Endothelial cell of umbilical vein (primary cell): ENCODE results near the gene SMAD7. TPM values are rescaled to one million over a fixed set of nuclear protein-coding genes. Genes with fewer than 3 reads are reported as not detected.

Source experiments
- BruUV-seq: library from RNA; stranded (reverse); fragments of 400-500 nt; replicated peaks from 2 replicates; lab custom pipeline; 2021; lab: Mats Ljungman, UMichigan
- CTCF ChIA-PET: fragments of 300-600, 350-600 bp; sonication (Branson Sonifier 250); formaldehyde crosslinking; loops from one replicate; lab custom pipeline; 2021; ENCODE audit warnings: antibody characterized with exemption, inconsistent platforms; lab: Charles Lee
- POLR2A ChIA-PET: fragments of 300-600, 350-600 bp; sonication (Branson Sonifier 250); formaldehyde crosslinking; loops from one replicate; lab custom pipeline; 2021; ENCODE audit warnings: antibody characterized with exemption, inconsistent platforms; lab: Charles Lee
- DNase-seq: peaks from one replicate; pipeline ENCODE4 v3.0.0-alpha.2; 2011; ENCODE audit warnings: low read depth, low spot score
- FAIRE-seq: peaks from 2 replicates; lab custom pipeline; 2011; peaks lifted over from hg19 to GRCh38; lab: Jason Lieb, UNC
- H2AFZ ChIP-seq: 2 replicates; pipeline ENCODE4 v1.6.0; 2012; ENCODE audit warnings: low read depth, low read length, control low read depth, inconsistent platforms
- H3K27ac ChIP-seq: 2 replicates; pipeline ENCODE4 v1.5.1; 2011; ENCODE audit warnings: low read depth, mild to moderate bottlenecking, control low read depth, low read length, moderate library complexity; ENCODE audit not compliant: insufficient read depth
- H3K27me3 ChIP-seq, 2 experiments: 2 replicates each; pipeline versions ENCODE4 v1.6.0 to v1.6.1; 2011; ENCODE audit warnings: low read length in 2 of 2, mixed read lengths in 1 of 2; ENCODE audit not compliant: control insufficient read depth in 2 of 2, insufficient read depth in 2 of 2
- H3K36me3 ChIP-seq, 2 experiments: 2 replicates in 1 of 2; 3 replicates in 1 of 2; pipeline ENCODE4 v1.5.1; 2011; ENCODE audit warnings: low read length in 2 of 2, mild to moderate bottlenecking in 1 of 2, moderate library complexity in 1 of 2; ENCODE audit not compliant: control insufficient read depth in 2 of 2, insufficient read depth in 2 of 2; ENCODE audit errors: extremely low read depth in 1 of 2
- H3K4me1 ChIP-seq: 3 replicates; pipeline ENCODE4 v1.5.1; 2011; ENCODE audit warnings: mild to moderate bottlenecking, low read length; ENCODE audit not compliant: control insufficient read depth, insufficient read depth; ENCODE audit errors: extremely low read depth
- H3K4me2 ChIP-seq: 2 replicates; pipeline ENCODE4 v1.6.1; 2011; ENCODE audit warnings: low read length, control low read depth, mixed read lengths; ENCODE audit not compliant: insufficient read depth
- H3K4me3 ChIP-seq, 3 experiments: fragments of 200-600 bp in 1 of 3; sonication (generic), shearing (Covaris generic) in 1 of 3; replicated peaks in 1 of 3; 2 replicates each; pipeline ENCODE4 v1.5.1; 2011 to 2016; ENCODE audit warnings: control low read depth in 3 of 3, low read length in 3 of 3, mild to moderate bottlenecking in 2 of 3, inconsistent platforms in 1 of 3, low read depth in 1 of 3, moderate library complexity in 1 of 3; ENCODE audit not compliant: insufficient read depth in 1 of 3
- H3K79me2 ChIP-seq: 2 replicates; pipeline ENCODE4 v1.6.0; 2012; ENCODE audit warnings: low read length, inconsistent platforms; ENCODE audit not compliant: control insufficient read depth, insufficient read depth
- H3K9ac ChIP-seq: replicated peaks from 2 replicates; pipeline ENCODE3; 2011; ENCODE audit warnings: low read length, control low read depth; ENCODE audit not compliant: insufficient read depth; ENCODE audit errors: extremely low read depth
- H3K9me1 ChIP-seq: replicated peaks from 3 replicates; pipeline ENCODE4 v1.6.0; 2011; ENCODE audit warnings: mild to moderate bottlenecking, low read length; ENCODE audit not compliant: control insufficient read depth, insufficient read depth; ENCODE audit errors: extremely low read depth
- H3K9me3 ChIP-seq: replicated peaks from 2 replicates; pipeline ENCODE4 v1.5.1; 2012; ENCODE audit warnings: low read length, inconsistent platforms; ENCODE audit not compliant: control insufficient read depth, insufficient read depth
- H4K20me1 ChIP-seq: replicated peaks from 2 replicates; pipeline ENCODE3; 2011; ENCODE audit warnings: mild to moderate bottlenecking, low read length; ENCODE audit not compliant: control insufficient read depth, insufficient read depth; ENCODE audit errors: extremely low read depth
- EZH2 ChIP-seq: IDR thresholded peaks from 2 replicates; pipeline ENCODE4 v1.6.1; 2012; ENCODE audit warnings: borderline replicate concordance, low read depth, mild to moderate bottlenecking, moderate library complexity, low read length, inconsistent platforms; ENCODE audit not compliant: severe bottlenecking
- FOS ChIP-seq: IDR thresholded peaks from 2 replicates; pipeline ENCODE4 v1.6.1; 2011; ENCODE audit warnings: mild to moderate bottlenecking, low read length, moderate library complexity, borderline replicate concordance; ENCODE audit not compliant: insufficient read depth
- GATA2 ChIP-seq: IDR thresholded peaks from 2 replicates; pipeline ENCODE4 v1.7.0; 2011; ENCODE audit warnings: low read depth, mild to moderate bottlenecking, moderate library complexity, mixed read lengths, low read length; ENCODE audit not compliant: insufficient read length, insufficient read depth
- JUN ChIP-seq: IDR thresholded peaks from 2 replicates; pipeline ENCODE4 v1.6.1; 2011; ENCODE audit warnings: borderline replicate concordance, low read depth; ENCODE audit not compliant: insufficient read length, insufficient read depth
- MAX ChIP-seq: IDR thresholded peaks from 2 replicates; pipeline ENCODE4 v1.6.1; 2011; ENCODE audit not compliant: insufficient read depth, insufficient read length
- MYC ChIP-seq: IDR thresholded peaks from one replicate; pipeline ENCODE4 v1.6.1; 2011; ENCODE audit warnings: mild to moderate bottlenecking, low read depth, low read length
- POLR2A ChIP-seq: IDR thresholded peaks from 2 replicates; pipeline ENCODE4 v1.6.1; 2012; ENCODE audit warnings: low read depth, mild to moderate bottlenecking, control low read depth, low read length
- POLR2AphosphoS5 ChIP-seq: IDR thresholded peaks from 2 replicates; pipeline ENCODE4 v1.6.1; 2012; ENCODE audit warnings: low read depth, mild to moderate bottlenecking, control low read depth, low read length, moderate library complexity; ENCODE audit not compliant: insufficient read depth
- dilution Hi-C: fragments of 300-500 bp; cut with MboI; formaldehyde crosslinking; loops from one replicate; pipeline ENCODE4 v1.15.0; 2019; ENCODE audit warnings: low sequenced_read_pairs; ENCODE audit not compliant: extremely low pct_ligation_motif_present
- intact Hi-C: fragments of 100-400 bp; cut with micrococcal nuclease; formaldehyde crosslinking; loops from one replicate; pipeline ENCODE4 v1.10.0; 2022
- polyA plus RNA-seq, 4 experiments: library from polyadenylated mRNA; depleted of rRNA in 3 of 4; stranded (reverse) in 3 of 4; unstranded in 1 of 4; fragments of >200 nt; gene quantifications; 2 replicates each; pipeline versions ENCODE4 v1.2.1 to v1.2.3, GENCODE V29; 2011 to 2012; ENCODE audit warnings: missing spikeins in 1 of 4
- total RNA-seq: library from RNA; stranded (reverse); gene quantifications from 2 replicates; pipeline ENCODE4 v1.2.3, GENCODE V29; 2021
- TF ChIP-seq, protein P1 (sequence below), 2 donors: IDR thresholded peaks; 1 replicate in 1 of 2; 2 replicates in 1 of 2; pipeline ENCODE4 v1.5.1; 2011; ENCODE audit warnings: low read length in 2 of 2, mild to moderate bottlenecking in 2 of 2, moderate library complexity in 2 of 2, control low read depth in 1 of 2, inconsistent platforms in 1 of 2, low read depth in 1 of 2; ENCODE audit not compliant: insufficient read depth in 1 of 2; ENCODE audit errors: extremely low read depth in 1 of 2

Gene SMAD7
- total and polyA plus RNA-seq, 2 donors (not counting 3 experiments of a cell fraction or from before 2014, with no cell fraction given) = 3.6 to 8.0 TPM

- dilution Hi-C loops = no loop called here
- Histone ChIP-seq H3K27me3 (no peaks in the 10 kb centered on the region), H3K9ac (no peak overlapping the region), H3K27ac (no peak overlapping the region), H3K79me2 (no peaks in the 10 kb centered on the region), H3K4me1 (peaks cover 3% of the 10 kb centered on the region), H3K9me3 (no peaks in the 10 kb centered on the region), H3K4me3 (no peak overlapping the region), H3K36me3 (no peaks in the 10 kb centered on the region), H3K9me1 (no peaks in the 10 kb centered on the region), H4K20me1 (no peaks in the 10 kb centered on the region), H2AFZ (no peak overlapping the region), H3K4me2 (no peak overlapping the region)
- BruUV-seq = no TSS peak
- TF ChIP-seq MYC (no peak), EZH2 (no peak), MAX (no peak), FOS (no peak), POLR2AphosphoS5 (no peak), GATA2 (no peak), JUN (no peak), POLR2A (no peak)
- TF ChIP-seq, protein P1, sequence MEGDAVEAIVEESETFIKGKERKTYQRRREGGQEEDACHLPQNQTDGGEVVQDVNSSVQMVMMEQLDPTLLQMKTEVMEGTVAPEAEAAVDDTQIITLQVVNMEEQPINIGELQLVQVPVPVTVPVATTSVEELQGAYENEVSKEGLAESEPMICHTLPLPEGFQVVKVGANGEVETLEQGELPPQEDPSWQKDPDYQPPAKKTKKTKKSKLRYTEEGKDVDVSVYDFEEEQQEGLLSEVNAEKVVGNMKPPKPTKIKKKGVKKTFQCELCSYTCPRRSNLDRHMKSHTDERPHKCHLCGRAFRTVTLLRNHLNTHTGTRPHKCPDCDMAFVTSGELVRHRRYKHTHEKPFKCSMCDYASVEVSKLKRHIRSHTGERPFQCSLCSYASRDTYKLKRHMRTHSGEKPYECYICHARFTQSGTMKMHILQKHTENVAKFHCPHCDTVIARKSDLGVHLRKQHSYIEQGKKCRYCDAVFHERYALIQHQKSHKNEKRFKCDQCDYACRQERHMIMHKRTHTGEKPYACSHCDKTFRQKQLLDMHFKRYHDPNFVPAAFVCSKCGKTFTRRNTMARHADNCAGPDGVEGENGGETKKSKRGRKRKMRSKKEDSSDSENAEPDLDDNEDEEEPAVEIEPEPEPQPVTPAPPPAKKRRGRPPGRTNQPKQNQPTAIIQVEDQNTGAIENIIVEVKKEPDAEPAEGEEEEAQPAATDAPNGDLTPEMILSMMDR (IDR thresholded peaks at IDR 0.05; ENCODE audit: extremely low read depth in 1 of 2, insufficient read depth in 1 of 2, low read depth in 1 of 2, low read length in 2 of 2) = no peak
- DNase-seq (no peak), FAIRE-seq (no peak)
- intact Hi-C loops = no loop called here
- CTCF ChIA-PET = no interaction called here
- POLR2A ChIA-PET = no interaction called here
Observed at GRCh38 chr18:48889115-48889941, 61.4 kb downstream of the SMAD7 start.
